ENCODE data around the gene CROT.
"Not testable (repeated sequence)": the region's sequence is repeated elsewhere in the genome, so short reads cannot be mapped to it uniquely, and the experiment has no call there.

CROT gene

GRCh38 chr7:87345166-87345927 lies at the start of gene CROT:
TSS of gene CROT (plus strand) at chr7:87345664. CDS start at chr7:87349069, 3,405 bp downstream.
- DNase-seq: peak; percentile 70 to 99 (median 96)

GRCh38 chr7:87300756-87301155 lies 44.7 kb upstream of the CROT start:
- no peak for DNase-seq

GRCh38 chr7:87310790-87311419 lies 34.6 kb upstream of the CROT start:
- no peak for DNase-seq

DNA sequence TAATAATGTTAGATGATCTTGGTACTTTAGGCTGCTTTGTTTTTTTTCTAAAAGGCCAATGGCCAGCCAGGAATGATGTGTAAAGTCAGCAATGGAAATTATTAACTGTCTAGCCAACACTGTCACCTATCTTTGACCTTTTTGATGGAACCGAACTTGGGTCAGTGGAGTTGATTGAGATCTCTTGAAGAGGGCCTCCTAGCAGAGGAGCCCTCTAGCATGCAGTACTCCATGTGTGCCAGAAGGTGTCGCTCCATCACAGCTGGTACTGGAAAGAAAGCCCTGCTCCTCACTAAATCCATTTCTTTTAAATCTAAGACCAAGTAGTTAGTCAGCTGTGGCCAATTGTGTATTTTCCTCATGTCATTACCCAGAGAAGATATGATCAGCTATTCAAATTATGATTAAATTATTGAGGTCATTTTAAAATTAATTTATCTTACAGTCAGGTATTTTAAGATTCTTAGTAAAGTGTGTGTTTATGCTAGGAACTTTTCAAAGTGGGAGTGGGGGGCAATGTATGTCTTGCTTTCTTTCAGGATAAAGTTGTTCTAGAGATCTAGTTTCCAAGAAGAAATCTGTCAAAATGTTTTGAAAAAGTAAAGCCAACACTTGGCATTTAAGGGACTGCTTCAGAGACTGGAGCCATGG lies 33.1 kb upstream of the CROT start:
- peak in 50 of 58 donors; percentile 1 to 66 (median 25) for DNase-seq

- DNase-seq: no peak
Observed at GRCh38 chr7:87316097-87316700, 29.3 kb upstream of the CROT start.

GRCh38 chr7:87316846-87317552 lies 28.5 kb upstream of the CROT start:
- DNase-seq: peak in 1 of 58 donors; percentile 2

DNA sequence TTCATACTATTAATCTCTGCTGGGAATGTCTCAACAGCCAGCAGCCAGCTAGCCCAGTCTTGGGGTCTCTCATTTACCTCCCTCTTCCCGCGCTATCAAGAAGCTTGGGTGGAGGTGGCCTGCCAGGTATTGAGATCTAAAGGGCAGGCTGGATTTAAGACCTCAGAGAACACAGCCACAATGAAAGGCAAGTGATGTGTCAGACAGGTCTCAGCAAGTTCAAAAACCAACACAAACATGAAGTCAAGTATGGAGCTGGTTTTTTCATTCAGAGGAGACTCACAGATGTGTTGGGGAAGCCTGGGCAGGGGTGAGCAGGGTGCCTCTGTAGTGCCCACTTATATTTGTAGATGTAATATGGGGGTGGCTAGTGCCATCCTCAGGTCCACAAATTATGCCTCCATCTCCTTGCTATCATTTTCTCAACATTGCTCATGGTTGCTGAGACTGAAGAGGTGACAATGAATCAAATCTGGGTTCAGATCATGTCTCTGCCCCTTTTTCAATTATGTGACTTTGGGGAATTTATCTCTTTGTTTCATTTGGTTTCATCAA lies 27.7 kb upstream of the CROT start:
- DNase-seq: no peak

DNA sequence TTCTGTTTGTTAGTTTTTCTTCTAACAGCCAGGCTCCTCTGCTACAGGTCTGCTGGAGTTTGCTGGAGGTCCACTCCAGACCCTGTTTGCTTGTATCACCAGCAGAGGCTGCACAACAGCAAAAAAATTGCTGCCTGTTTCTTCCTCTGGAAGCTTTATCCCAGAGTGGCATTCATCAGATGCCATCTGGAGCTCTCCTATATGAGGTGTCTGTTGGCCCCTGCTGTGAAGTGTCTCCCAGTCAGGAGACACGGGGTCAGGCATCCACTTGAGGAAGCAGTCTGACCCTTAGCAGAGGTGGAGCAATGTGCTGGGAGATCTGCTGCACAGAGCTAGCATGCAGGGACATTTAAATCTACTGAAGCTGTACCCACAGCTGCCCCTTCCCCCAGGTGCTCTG lies 26.7 kb upstream of the CROT start:
- no peak for DNase-seq

DNA sequence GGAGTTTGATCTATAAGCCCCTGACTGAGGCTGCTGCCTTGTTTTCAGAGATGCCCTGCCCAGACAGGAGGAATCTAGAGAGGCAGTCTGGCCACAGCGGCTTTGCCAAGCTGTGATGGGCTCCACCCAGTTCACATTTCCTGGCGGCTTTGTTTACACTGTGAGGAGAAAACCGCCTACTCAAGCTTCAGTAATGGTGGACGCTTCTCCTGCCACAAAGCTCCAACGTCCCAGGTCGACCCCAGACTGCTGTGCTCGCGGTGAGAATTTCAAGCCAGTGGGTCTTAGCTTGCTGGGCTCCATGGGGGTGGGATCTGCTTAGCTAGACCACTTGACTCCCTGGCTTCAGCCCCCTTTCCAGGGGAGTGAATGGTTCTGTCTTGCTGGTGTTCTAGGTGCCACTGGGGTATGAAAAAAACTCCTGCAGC lies 26.3 kb upstream of the CROT start:
- DNase-seq: not testable (repeated sequence)

- DNase-seq: no peak
Observed at GRCh38 chr7:87322912-87323311, 22.6 kb upstream of the CROT start.

DNA sequence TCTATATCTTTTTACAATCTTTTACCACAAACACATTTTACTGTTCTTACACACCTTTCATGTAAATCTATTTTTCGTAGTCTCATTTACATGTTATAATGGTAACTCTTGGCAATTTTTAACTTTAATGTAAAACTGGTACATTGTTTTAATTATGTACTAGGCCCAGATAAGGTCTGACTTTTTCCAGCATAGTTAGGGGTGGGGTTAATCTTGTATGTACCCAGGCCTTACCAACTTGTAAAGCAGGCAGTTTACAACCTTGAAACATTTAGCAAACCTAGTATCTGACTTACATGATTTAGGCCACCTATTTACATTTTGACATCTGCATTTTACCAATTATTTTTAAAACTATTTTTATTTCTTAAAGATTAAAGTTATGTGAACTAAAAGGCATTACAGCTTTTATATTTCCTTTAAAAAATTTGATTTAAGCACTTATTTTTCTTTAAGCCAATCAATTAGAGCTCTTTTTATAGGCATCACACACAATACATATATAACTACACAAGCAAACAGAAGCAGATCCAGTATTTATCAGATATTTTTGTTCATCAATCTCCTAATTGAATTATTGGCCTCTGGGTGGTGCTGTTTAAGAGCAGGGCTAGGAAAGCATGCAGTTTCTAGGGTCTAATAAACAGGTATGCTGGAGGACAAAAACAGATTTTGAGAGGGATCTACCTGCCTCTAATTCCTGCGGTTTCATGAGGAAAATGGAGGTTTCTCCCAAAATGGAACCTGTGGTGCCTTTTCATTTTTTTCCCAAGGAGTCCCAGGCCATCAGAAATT lies 19.7 kb upstream of the CROT start:
- no peak for DNase-seq

DNA sequence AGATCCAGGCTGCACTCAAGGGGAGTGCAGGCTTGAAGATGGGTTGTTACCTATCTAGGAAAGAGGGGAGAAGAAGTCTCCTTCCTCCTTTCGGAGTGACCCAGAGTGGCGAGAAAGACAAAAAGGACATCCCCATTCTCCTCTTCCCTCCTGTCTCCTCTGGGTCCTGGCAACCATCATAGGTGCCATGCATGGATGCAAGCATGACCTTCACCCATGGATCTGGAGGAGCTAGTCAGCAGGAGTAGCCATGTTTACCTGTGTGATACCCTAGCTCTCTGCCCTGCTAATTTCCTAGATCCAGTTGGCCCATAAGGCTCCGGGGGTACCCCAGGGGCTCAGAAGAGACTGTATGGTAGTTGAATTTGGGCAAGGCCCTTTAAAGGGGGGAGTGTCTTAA lies 17.2 kb upstream of the CROT start:
- no peak for DNase-seq

GRCh38 chr7:87330316-87330715 lies 15.1 kb upstream of the CROT start:
- no peak for DNase-seq

- DNase-seq: no peak
Observed at GRCh38 chr7:87330942-87331341, 14.5 kb upstream of the CROT start.

DNA sequence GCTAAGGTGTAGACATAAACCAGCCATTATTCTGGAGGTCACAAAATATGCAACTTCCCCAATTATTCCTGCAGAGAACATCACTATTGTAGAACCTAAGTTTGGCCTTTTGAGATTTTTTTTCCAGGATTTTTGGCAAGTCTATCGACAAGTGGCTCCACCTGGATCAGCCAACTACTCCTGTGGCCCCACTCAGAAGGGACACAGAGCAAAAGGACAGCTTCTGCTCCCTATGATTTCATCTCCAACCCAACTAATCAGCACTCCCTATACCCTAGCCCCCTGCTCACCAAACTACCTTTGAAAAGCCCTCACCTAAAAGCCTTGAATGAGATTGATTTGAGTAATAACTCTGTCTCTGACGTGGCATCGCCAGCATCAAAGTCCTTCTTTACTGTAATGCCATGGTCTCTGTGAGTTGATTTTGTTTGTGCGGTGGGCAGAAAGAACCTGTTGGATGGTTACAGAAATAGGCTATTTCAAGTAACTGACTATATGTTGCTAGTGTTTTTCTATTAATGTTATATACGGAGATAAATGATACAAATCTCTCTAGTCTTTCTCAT lies 13.7 kb upstream of the CROT start:
- DNase-seq: no peak

DNA sequence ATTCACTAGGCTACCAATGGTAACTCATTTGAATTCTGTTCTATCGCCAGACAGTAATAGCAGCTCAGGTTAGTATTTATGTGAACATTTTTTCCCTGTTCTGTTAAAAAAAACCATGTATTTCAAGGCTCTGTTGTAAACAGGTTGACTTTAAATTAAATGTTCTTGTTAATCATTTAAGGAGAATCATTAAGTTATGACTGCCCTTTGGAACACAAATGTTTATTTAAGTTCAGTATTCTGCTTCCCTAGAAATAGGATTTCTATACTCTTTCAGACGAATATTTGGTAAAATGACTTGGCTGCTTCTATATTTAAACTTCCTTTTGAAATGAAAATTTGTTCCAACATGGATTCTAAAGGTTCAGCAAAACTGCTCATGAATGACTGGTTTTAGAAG lies 13.1 kb upstream of the CROT start:
- DNase-seq: no peak

- DNase-seq: no peak
Observed at GRCh38 chr7:87336136-87336535, 9.3 kb upstream of the CROT start.

GRCh38 chr7:87337331-87337730 lies 8.1 kb upstream of the CROT start:
- no peak for DNase-seq

GRCh38 chr7:87339373-87339897 lies 6.0 kb upstream of the CROT start:
- no peak for DNase-seq

DNA sequence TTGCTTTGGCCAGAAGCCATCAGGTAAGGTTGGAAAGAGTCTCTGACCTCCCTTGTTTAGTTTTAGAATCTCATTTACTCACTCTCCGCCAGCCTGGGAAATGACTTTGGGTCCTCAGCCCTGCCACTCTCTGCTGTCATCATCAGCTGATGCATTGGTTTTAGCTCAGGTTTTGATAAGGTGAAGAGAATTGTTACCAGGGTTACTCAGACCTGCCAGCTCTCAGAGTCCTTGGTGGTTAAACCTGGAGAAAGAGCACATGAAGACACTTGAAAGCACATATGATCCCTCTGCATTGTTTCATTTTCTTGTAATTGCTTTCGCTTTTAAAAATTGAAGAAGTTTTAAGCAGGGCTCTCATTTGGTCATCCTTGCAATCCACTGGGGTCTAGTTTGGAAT lies 4.0 kb upstream of the CROT start:
- no peak for DNase-seq

Measured in anterior cingulate cortex (tissue), 58 donors.